ENCODE data around the gene ZPLD1.

- TF ChIP-seq CTCF (IDR thresholded peaks at IDR 0.05) (no peak), POLR2AphosphoS5 (IDR thresholded peaks at IDR 0.05) (no peak), POLR2A (IDR thresholded peaks at IDR 0.05) (no peak)
Observed at GRCh38 chr3:102415553-102415952, 19.3 kb upstream of the ZPLD1 start.
